ENCODE data around the gene WDFY3.

WDFY3 gene

GRCh38 chr4:84804136-84804535 is 162.4 kb downstream of the WDFY3 start:
- no peaks in the 10 kb centered on the region for H3K9me3 ChIP-seq (ENCODE audit: insufficient read depth, low read length)
- H4K20me1 ChIP-seq (ENCODE audit: insufficient read depth, low read length) = no peaks in the 10 kb centered on the region
- H3K27me3 ChIP-seq (ENCODE audit: low read depth, low read length) = no peaks in the 10 kb centered on the region
- no peaks in the 10 kb centered on the region for H3K36me3 ChIP-seq (replicated peaks; ENCODE audit: low read depth, low read length)
- no peak overlapping the region for H3K4me3 ChIP-seq (ENCODE audit: low read length)
- H2AFZ ChIP-seq (ENCODE audit: low read depth, low read length) = no peak overlapping the region
- H3K79me2 ChIP-seq (ENCODE audit: low read length) = no peaks in the 10 kb centered on the region
- no peak for TF ChIP-seq CTCF (IDR thresholded peaks at IDR 0.05; ENCODE audit: low read depth, low read length)
- no peak for TF ChIP-seq EZH2phosphoT487 (IDR thresholded peaks at IDR 0.05; ENCODE audit: low read depth)
- no peak overlapping the region for H3K4me2 ChIP-seq (ENCODE audit: low read length)
- H3K9ac ChIP-seq (ENCODE audit: low read length) = no peak overlapping the region
- no peak overlapping the region for H3K27ac ChIP-seq (ENCODE audit: low read length)
- no peaks in the 10 kb centered on the region for H3K4me1 ChIP-seq (ENCODE audit: low read length)

GRCh38 chr4:84803720-84804119 is 162.8 kb downstream of the WDFY3 start:
- Histone ChIP-seq H4K20me1 (ENCODE audit: insufficient read depth, low read length) (no peaks in the 10 kb centered on the region), H3K4me2 (ENCODE audit: low read length) (no peak overlapping the region), H3K27me3 (ENCODE audit: low read depth, low read length) (no peaks in the 10 kb centered on the region), H3K79me2 (ENCODE audit: low read length) (no peaks in the 10 kb centered on the region), H3K9ac (ENCODE audit: low read length) (no peak overlapping the region), H3K27ac (ENCODE audit: low read length) (no peak overlapping the region), H3K9me3 (ENCODE audit: insufficient read depth, low read length) (no peaks in the 10 kb centered on the region), H3K4me1 (ENCODE audit: low read length) (no peaks in the 10 kb centered on the region), H3K36me3 (replicated peaks; ENCODE audit: low read depth, low read length) (no peaks in the 10 kb centered on the region), H2AFZ (ENCODE audit: low read depth, low read length) (no peak overlapping the region), H3K4me3 (ENCODE audit: low read length) (no peak overlapping the region)
- no peak for TF ChIP-seq CTCF (IDR thresholded peaks at IDR 0.05; ENCODE audit: low read depth, low read length)
- no peak for TF ChIP-seq EZH2phosphoT487 (IDR thresholded peaks at IDR 0.05; ENCODE audit: low read depth)

GRCh38 chr4:84803116-84803515 is 163.4 kb downstream of the WDFY3 start:
- no peak overlapping the region for H3K9ac ChIP-seq (ENCODE audit: low read length)
- H4K20me1 ChIP-seq (ENCODE audit: insufficient read depth, low read length) = no peaks in the 10 kb centered on the region
- no peaks in the 10 kb centered on the region for H3K9me3 ChIP-seq (ENCODE audit: insufficient read depth, low read length)
- no peak for TF ChIP-seq CTCF (IDR thresholded peaks at IDR 0.05; ENCODE audit: low read depth, low read length)
- no peak for TF ChIP-seq EZH2phosphoT487 (IDR thresholded peaks at IDR 0.05; ENCODE audit: low read depth)
- H3K27me3 ChIP-seq (ENCODE audit: low read depth, low read length) = no peaks in the 10 kb centered on the region
- H3K4me3 ChIP-seq (ENCODE audit: low read length) = no peak overlapping the region
- H3K27ac ChIP-seq (ENCODE audit: low read length) = no peak overlapping the region
- H3K4me2 ChIP-seq (ENCODE audit: low read length) = no peak overlapping the region
- H3K4me1 ChIP-seq (ENCODE audit: low read length) = no peaks in the 10 kb centered on the region
- no peaks in the 10 kb centered on the region for H3K79me2 ChIP-seq (ENCODE audit: low read length)
- no peak overlapping the region for H2AFZ ChIP-seq (ENCODE audit: low read depth, low read length)
- no peaks in the 10 kb centered on the region for H3K36me3 ChIP-seq (replicated peaks; ENCODE audit: low read depth, low read length)

GRCh38 chr4:84800256-84800655 is 166.2 kb downstream of the WDFY3 start:
- no peaks in the 10 kb centered on the region for H3K9me3 ChIP-seq (ENCODE audit: insufficient read depth, low read length)
- no peaks in the 10 kb centered on the region for H3K27me3 ChIP-seq (ENCODE audit: low read depth, low read length)
- no peak for TF ChIP-seq CTCF (IDR thresholded peaks at IDR 0.05; ENCODE audit: low read depth, low read length)
- no peak for TF ChIP-seq EZH2phosphoT487 (IDR thresholded peaks at IDR 0.05; ENCODE audit: low read depth)
- H3K36me3 ChIP-seq (replicated peaks; ENCODE audit: low read depth, low read length) = no peaks in the 10 kb centered on the region
- H3K27ac ChIP-seq (ENCODE audit: low read length) = no peak overlapping the region
- no peaks in the 10 kb centered on the region for H3K79me2 ChIP-seq (ENCODE audit: low read length)
- no peaks in the 10 kb centered on the region for H3K4me1 ChIP-seq (ENCODE audit: low read length)
- no peak overlapping the region for H3K4me3 ChIP-seq (ENCODE audit: low read length)
- no peaks in the 10 kb centered on the region for H4K20me1 ChIP-seq (ENCODE audit: insufficient read depth, low read length)
- no peak overlapping the region for H3K9ac ChIP-seq (ENCODE audit: low read length)
- no peak overlapping the region for H2AFZ ChIP-seq (ENCODE audit: low read depth, low read length)
- H3K4me2 ChIP-seq (ENCODE audit: low read length) = no peak overlapping the region

Data from OCI-LY3 (cell line).